Memory B cell (primary cell): ENCODE measurements around the gene MYO7B.
"Not testable (repeated sequence)": the region's sequence is repeated elsewhere in the genome, so short reads cannot be mapped to it uniquely, and the experiment has no call there.

Experiments
- ATAC-seq: fragments of 150-1000 bp; cut with Tn5 transposase; 2 replicates; pipeline ENCODE4 v1.10.0; 2021; ENCODE audit warnings: low read depth, mild to moderate bottlenecking, moderate library complexity
- DNase-seq, 2 donors: peaks; one replicate each; pipeline ENCODE4 v3.0.0; 2022; ENCODE audit warnings: low spot score in 2 of 2
- H3K27ac Mint-ChIP-seq: one replicate; pipeline ENCODE4 v1.8.0; 2022; ENCODE audit warnings: mild to moderate bottlenecking, moderate library complexity, mixed read lengths
- H3K27me3 Mint-ChIP-seq: one replicate; pipeline ENCODE4 v1.8.0; 2022; ENCODE audit warnings: mixed read lengths
- H3K36me3 Mint-ChIP-seq: one replicate; pipeline ENCODE4 v1.8.0; 2022; ENCODE audit warnings: mild to moderate bottlenecking, mixed read lengths
- H3K4me1 Mint-ChIP-seq: one replicate; pipeline ENCODE4 v1.8.0; 2022; ENCODE audit warnings: mixed read lengths
- H3K4me3 Mint-ChIP-seq: one replicate; pipeline ENCODE4 v1.8.0; 2022; ENCODE audit warnings: mild to moderate bottlenecking, moderate library complexity, mixed read lengths
- H3K9me3 Mint-ChIP-seq: one replicate; pipeline ENCODE4 v1.8.0; 2022; ENCODE audit warnings: mixed read lengths

Gene MYO7B

GRCh38 chr2:127530245-127531140 lies 5.0 kb upstream of the MYO7B start:
- Mint-ChIP-seq H3K27me3 (peaks cover 2% of the 10 kb centered on the region), H3K36me3 (no peaks in the 10 kb centered on the region)

GRCh38 chr2:127531221-127531648 lies 4.2 kb upstream of the MYO7B start:
- no peak for ATAC-seq
- Mint-ChIP-seq H3K36me3 (no peaks in the 10 kb centered on the region), H3K27ac (no peak overlapping the region), H3K4me1 (peaks cover 6% of the 10 kb centered on the region), H3K4me3 (no peak overlapping the region), H3K9me3 (no peaks in the 10 kb centered on the region), H3K27me3 (peaks cover 4% of the 10 kb centered on the region)
- DNase-seq: no peak

More at GRCh38 chr2:127530245-127531140, 5.0 kb upstream of the MYO7B start:
- no peak for ATAC-seq
- no peak overlapping the region for H3K27ac Mint-ChIP-seq
- no peak for DNase-seq
- H3K4me3 Mint-ChIP-seq: no peak overlapping the region
- H3K9me3 Mint-ChIP-seq: no peaks in the 10 kb centered on the region
- peaks cover 9% of the 10 kb centered on the region for H3K4me1 Mint-ChIP-seq

- Mint-ChIP-seq H3K4me3 (no peak overlapping the region), H3K9me3 (no peaks in the 10 kb centered on the region), H3K27me3 (peaks cover 5% of the 10 kb centered on the region), H3K4me1 (peaks cover 2% of the 10 kb centered on the region), H3K36me3 (no peaks in the 10 kb centered on the region), H3K27ac (no peak overlapping the region)
- ATAC-seq: no peak
- DNase-seq: no peak
Measured at GRCh38 chr2:127532296-127532695, 3.2 kb upstream of the MYO7B start.

DNA sequence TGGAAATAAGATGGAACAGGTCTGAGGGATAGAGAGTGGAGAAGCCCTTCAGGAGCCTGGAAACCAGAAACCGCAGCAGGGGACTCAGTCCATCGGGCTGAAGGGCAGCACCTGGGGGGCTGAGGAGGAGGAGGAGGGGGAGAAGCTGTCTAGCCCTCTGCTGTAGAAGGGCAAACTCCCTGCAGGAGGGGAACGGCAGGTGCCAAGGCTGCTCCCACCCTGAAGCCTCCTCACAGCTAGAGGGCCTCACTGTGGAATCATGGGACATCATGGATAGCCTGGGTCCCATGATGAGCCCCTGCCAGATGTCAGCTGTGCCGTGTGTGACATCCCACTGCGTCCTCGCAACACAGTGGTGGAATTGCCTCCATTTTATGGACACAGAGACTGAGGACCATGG lies 435 bp downstream of the MYO7B start:
- Mint-ChIP-seq H3K4me3 (no peak overlapping the region), H3K27me3 (peaks cover 11% of the 10 kb centered on the region)
- no peak for ATAC-seq

GRCh38 chr2:127536707-127537541 lies 1.4 kb downstream of the MYO7B start:
- H3K27me3 Mint-ChIP-seq: peaks cover 11% of the 10 kb centered on the region
- no peak overlapping the region for H3K27ac Mint-ChIP-seq
- no peak for DNase-seq

More for the DNA sequence above, 435 bp downstream of the MYO7B start:
- Mint-ChIP-seq H3K9me3 (no peaks in the 10 kb centered on the region), H3K27ac (no peak overlapping the region), H3K36me3 (no peaks in the 10 kb centered on the region), H3K4me1 (no peaks in the 10 kb centered on the region)
- no peak for DNase-seq

DNA sequence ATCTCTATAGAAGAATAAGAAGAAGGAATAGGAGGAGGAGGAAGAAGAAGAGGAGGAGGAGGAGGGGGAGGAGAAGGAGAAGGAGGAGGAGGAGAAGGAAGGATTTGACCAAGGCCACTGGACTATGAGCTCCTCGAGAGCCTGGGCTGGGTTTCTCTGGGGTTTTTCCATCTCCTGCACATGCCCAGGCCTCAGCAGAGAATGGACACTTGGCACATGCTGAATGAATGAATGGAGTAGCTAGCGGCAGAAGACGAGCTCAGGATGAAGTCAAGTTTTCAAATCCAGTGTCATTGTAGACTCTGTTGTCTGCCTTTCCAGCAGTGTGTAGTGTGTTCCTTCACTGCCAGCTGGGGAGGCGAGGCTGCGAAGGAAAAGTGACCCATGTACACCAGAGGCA lies 2.2 kb downstream of the MYO7B start:
- DNase-seq (no peak), ATAC-seq (no peak)
- Mint-ChIP-seq H3K4me3 (no peak overlapping the region), H3K4me1 (no peaks in the 10 kb centered on the region), H3K27ac (no peak overlapping the region), H3K36me3 (no peaks in the 10 kb centered on the region), H3K27me3 (peaks cover 11% of the 10 kb centered on the region), H3K9me3 (no peaks in the 10 kb centered on the region)

More at GRCh38 chr2:127536707-127537541, 1.4 kb downstream of the MYO7B start:
- no peaks in the 10 kb centered on the region for H3K9me3 Mint-ChIP-seq
- H3K4me1 Mint-ChIP-seq: no peaks in the 10 kb centered on the region
- H3K4me3 Mint-ChIP-seq: no peak overlapping the region
- no peaks in the 10 kb centered on the region for H3K36me3 Mint-ChIP-seq
- ATAC-seq: no peak

DNA sequence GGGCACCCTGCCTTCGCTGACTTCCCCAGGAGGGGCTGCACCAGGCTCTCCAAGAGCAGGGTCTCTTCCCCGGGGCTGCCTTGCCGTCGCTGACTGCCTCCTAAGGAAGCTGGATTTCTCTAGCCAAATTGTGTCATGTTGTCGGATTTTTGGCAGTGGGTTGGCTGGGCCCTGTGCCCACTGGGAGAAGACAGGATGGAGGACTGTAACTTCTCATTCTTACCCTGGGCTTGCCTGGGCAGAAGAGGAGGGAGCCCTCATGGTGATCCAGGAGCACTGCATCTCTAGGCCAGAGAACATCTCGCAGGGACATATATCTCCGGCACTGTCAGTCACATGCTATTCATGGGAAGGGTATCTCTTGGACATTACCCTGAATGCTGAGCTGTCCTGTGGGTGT lies 6.3 kb downstream of the MYO7B start:
- no peak for DNase-seq
- peaks cover under 1% of the 10 kb centered on the region for H3K36me3 Mint-ChIP-seq

GRCh38 chr2:127542231-127542630 lies 6.7 kb downstream of the MYO7B start:
- Mint-ChIP-seq H3K27ac (no peak overlapping the region), H3K4me1 (peaks cover 4% of the 10 kb centered on the region), H3K36me3 (peaks cover 2% of the 10 kb centered on the region), H3K27me3 (peaks cover 15% of the 10 kb centered on the region), H3K4me3 (no peak overlapping the region), H3K9me3 (peaks cover 3% of the 10 kb centered on the region)
- DNase-seq (no peak), ATAC-seq (no peak)

More for the DNA sequence above, 6.3 kb downstream of the MYO7B start:
- no peak overlapping the region for H3K4me3 Mint-ChIP-seq
- peaks cover under 1% of the 10 kb centered on the region for H3K9me3 Mint-ChIP-seq
- H3K27ac Mint-ChIP-seq: no peak overlapping the region
- ATAC-seq: no peak
- H3K4me1 Mint-ChIP-seq: peaks cover 2% of the 10 kb centered on the region
- peaks cover 12% of the 10 kb centered on the region for H3K27me3 Mint-ChIP-seq

DNA sequence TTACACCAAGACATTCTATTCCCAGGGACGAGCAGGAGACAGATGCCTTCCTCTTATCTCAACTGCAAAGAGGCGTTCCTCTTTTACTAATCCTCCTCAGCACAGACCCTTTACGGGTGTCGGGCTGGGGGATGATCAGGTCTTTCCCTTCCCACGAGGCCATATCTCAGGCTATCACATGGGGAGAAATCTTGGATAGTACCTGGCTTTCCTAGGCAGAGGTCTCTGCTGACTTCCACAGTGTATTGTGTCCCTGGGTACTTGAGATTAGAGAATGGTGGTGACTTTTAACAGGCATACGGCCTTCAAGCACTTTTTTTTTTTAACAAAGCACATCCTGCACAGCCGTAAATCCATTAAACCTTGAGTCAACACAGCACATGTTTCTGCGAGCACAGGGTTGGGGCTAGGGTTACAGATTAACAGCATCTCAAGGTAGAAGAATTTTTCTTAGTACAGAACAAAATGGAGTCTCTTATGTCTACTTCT lies 7.6 kb downstream of the MYO7B start:
- not testable (repeated sequence) for ATAC-seq, DNase-seq, H3K36me3 Mint-ChIP-seq, H3K4me3 Mint-ChIP-seq, H3K27ac Mint-ChIP-seq, H3K4me1 Mint-ChIP-seq, H3K9me3 Mint-ChIP-seq
- H3K27me3 Mint-ChIP-seq: peaks cover 11% of the 10 kb centered on the region

GRCh38 chr2:127545189-127545588 lies 9.7 kb downstream of the MYO7B start:
- Mint-ChIP-seq H3K27ac (no peak overlapping the region), H3K4me3 (no peak overlapping the region), H3K36me3 (peaks cover 2% of the 10 kb centered on the region), H3K9me3 (peaks cover 3% of the 10 kb centered on the region), H3K27me3 (peaks cover 15% of the 10 kb centered on the region), H3K4me1 (peaks cover 4% of the 10 kb centered on the region)
- DNase-seq: no peak
- no peak for ATAC-seq

GRCh38 chr2:127545796-127546195 lies 10.3 kb downstream of the MYO7B start:
- no peak overlapping the region for H3K27ac Mint-ChIP-seq
- peaks cover 15% of the 10 kb centered on the region for H3K27me3 Mint-ChIP-seq
- no peak for ATAC-seq
- peaks cover 4% of the 10 kb centered on the region for H3K4me1 Mint-ChIP-seq
- no peak for DNase-seq
- peaks cover 3% of the 10 kb centered on the region for H3K9me3 Mint-ChIP-seq
- no peak overlapping the region for H3K4me3 Mint-ChIP-seq
- peaks cover 2% of the 10 kb centered on the region for H3K36me3 Mint-ChIP-seq

DNA sequence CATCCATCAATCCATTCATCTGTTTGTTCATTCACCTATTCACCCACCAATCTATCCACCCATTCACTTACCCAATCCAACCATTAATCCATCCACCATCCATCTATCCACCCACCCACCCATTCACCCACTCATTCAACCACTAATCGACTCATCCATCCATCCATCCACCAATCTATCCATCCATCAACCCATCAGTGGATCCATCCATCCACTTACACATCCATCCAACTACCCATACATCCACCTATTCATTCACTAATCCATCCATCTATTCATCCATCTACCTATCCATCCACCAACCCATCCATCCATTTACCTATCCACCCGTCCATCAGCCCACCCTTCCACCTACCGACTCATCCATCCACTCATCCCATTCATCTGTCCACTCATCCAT lies 11.3 kb downstream of the MYO7B start:
- Mint-ChIP-seq H3K27ac (no peak overlapping the region), H3K4me3 (no peak overlapping the region), H3K4me1 (peaks cover 4% of the 10 kb centered on the region), H3K36me3 (peaks cover 2% of the 10 kb centered on the region), H3K27me3 (peaks cover 16% of the 10 kb centered on the region), H3K9me3 (peaks cover 3% of the 10 kb centered on the region)
- DNase-seq (no peak), ATAC-seq (no peak)

GRCh38 chr2:127551221-127551930 lies 15.9 kb downstream of the MYO7B start:
- H3K4me3 Mint-ChIP-seq: no peak overlapping the region
- ATAC-seq: no peak
- peaks cover 4% of the 10 kb centered on the region for H3K9me3 Mint-ChIP-seq
- peaks cover 4% of the 10 kb centered on the region for H3K4me1 Mint-ChIP-seq
- no peak overlapping the region for H3K27ac Mint-ChIP-seq
- H3K36me3 Mint-ChIP-seq: peaks cover 3% of the 10 kb centered on the region
- no peak for DNase-seq
- peaks cover 17% of the 10 kb centered on the region for H3K27me3 Mint-ChIP-seq
